HG02623 (cell line): Measurements from ENCODE around the gene SELENOW.

Experiments used
- ATAC-seq: cut with Tn5 transposase; IDR thresholded peaks from one replicate; pipeline ENCODE4 v1.9.1; 2021; ENCODE audit warnings: moderate library complexity; ENCODE audit not compliant: unreplicated experiment

SELENOW gene

GRCh38 chr19:47819858-47820257 is 41.4 kb downstream of the SELENOW start:
- no peak for ATAC-seq

- no peak for ATAC-seq
Observed at GRCh38 chr19:47820410-47820809, 41.9 kb downstream of the SELENOW start.

GRCh38 chr19:47821460-47822020 is 43.0 kb downstream of the SELENOW start, which contains the start of gene CRX:
CRX (plus strand) TSS chr19:47821937; CDS start chr19:47834444, 12,507 bp downstream.
- no peak for ATAC-seq

GRCh38 chr19:47824396-47824795 is 45.9 kb downstream of the SELENOW start:
- ATAC-seq: no peak

GRCh38 chr19:47826800-47827199 is 48.3 kb downstream of the SELENOW start:
- no peak for ATAC-seq

GRCh38 chr19:47832723-47833122 is 54.2 kb downstream of the SELENOW start:
- no peak for ATAC-seq
